PC-9 (cell line): ENCODE results near the gene STARD10.

Experiments
- EZH2 ChIP-seq: fragments of 200-600 bp; sonication (generic); IDR thresholded peaks from 2 replicates; pipeline ENCODE4 v1.8.0; 2017; ENCODE audit warnings: antibody characterized with exemption, low read depth
- TF ChIP-seq, protein P1 (sequence below): fragments of 200-600 bp; sonication (generic); conservative IDR thresholded peaks from 2 replicates; pipeline ENCODE4 v1.6.1; 2017; ENCODE audit warnings: mixed run types, antibody characterized with exemption, mild to moderate bottlenecking, moderate library complexity

DNA sequence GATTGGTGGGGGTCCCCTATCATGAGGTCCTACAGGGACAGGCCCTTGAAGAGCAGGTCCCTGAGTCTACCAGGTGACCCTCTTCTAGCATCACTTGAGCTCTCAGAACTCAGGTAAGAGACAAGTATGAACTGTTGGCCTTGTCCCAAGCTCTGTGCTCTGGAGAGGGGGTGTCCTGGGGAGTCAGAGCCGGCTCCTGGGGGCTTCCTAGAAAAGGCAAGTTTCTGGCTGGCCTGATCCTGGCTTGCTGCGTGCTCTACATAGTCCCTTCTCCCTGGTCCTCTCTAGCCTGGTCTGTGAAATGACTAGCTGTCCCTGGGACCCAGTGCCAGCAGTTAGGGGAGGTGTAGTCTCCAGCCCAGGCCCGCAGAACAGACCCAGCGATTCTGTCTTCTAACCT, 31.8 kb upstream of the STARD10 start:
- TF ChIP-seq, protein P1, sequence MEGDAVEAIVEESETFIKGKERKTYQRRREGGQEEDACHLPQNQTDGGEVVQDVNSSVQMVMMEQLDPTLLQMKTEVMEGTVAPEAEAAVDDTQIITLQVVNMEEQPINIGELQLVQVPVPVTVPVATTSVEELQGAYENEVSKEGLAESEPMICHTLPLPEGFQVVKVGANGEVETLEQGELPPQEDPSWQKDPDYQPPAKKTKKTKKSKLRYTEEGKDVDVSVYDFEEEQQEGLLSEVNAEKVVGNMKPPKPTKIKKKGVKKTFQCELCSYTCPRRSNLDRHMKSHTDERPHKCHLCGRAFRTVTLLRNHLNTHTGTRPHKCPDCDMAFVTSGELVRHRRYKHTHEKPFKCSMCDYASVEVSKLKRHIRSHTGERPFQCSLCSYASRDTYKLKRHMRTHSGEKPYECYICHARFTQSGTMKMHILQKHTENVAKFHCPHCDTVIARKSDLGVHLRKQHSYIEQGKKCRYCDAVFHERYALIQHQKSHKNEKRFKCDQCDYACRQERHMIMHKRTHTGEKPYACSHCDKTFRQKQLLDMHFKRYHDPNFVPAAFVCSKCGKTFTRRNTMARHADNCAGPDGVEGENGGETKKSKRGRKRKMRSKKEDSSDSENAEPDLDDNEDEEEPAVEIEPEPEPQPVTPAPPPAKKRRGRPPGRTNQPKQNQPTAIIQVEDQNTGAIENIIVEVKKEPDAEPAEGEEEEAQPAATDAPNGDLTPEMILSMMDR = no peak
- no peak for TF ChIP-seq EZH2
